ENCODE results near the gene ALCAM. TPM values are rescaled to one million over a fixed set of nuclear protein-coding genes. Genes with fewer than 3 reads are reported as not detected.
A peak's percentile ranks its signal among the peaks of the same experiment; 100 is the strongest.

ALCAM gene
- polyA plus RNA-seq, 1 of the 3 experiments (the other 2 are of a cell fraction), result 58.3 TPM

- H2AFZ ChIP-seq (ENCODE audit: low read depth), result no peak overlapping the region
- no peaks in the 10 kb centered on the region; a peak in 1 of 4 replicates for H3K4me1 ChIP-seq (ENCODE audit: control insufficient read depth in 1 of 2, insufficient read depth in 2 of 2, low read depth in 1 of 2, low read length in 1 of 2)
- H3K79me2 ChIP-seq (ENCODE audit: insufficient read depth), result peaks cover 10% of the 10 kb centered on the region
- peaks cover 29 to 69% of the 10 kb centered on the region in 2 experiments for H3K36me3 ChIP-seq (replicated peaks in 1 of 2; ENCODE audit: control insufficient read depth in 1 of 2, insufficient read depth in 2 of 2, low read length in 1 of 2)
- DNase-seq, result no peak
- no peaks in the 10 kb centered on the region for H3K27me3 ChIP-seq (ENCODE audit: insufficient read depth)
- H3K4me3 ChIP-seq (ENCODE audit: low read depth in 2 of 2, low read length in 1 of 2), result no peak overlapping the region
- no peaks in the 10 kb centered on the region for H3K9me2 ChIP-seq
- POLR2A ChIA-PET, result no interaction called here
- H3K4me2 ChIP-seq, result no peak overlapping the region
- H3K9me3 ChIP-seq, result no peaks in the 10 kb centered on the region
- no peak overlapping the region for H3K27ac ChIP-seq (ENCODE audit: low read depth in 2 of 2, low read length in 1 of 2)
- WGBS (ENCODE audit: low lambda C conversion rate), result 50% methylated on average over 3 of the region's 3 CpGs
- H4K20me1 ChIP-seq (ENCODE audit: insufficient read depth), result no peaks in the 10 kb centered on the region
- peaks cover 14% of the 10 kb centered on the region for H3F3A ChIP-seq (replicated peaks; ENCODE audit: insufficient read depth)
- CTCF ChIA-PET, result interaction anchor here (1.1 to 5.0 kb wide), 2 partner anchors 9 to 20 kb away, joined by 3 to 28 read pairs; no protein-coding TSS in a partner anchor
- no peak overlapping the region for H3K9ac ChIP-seq
- TF ChIP-seq TEAD4 (IDR thresholded peaks at IDR 0.05; ENCODE audit: borderline replicate concordance, insufficient read depth) (no peak), ZBTB33 (IDR thresholded peaks at IDR 0.05; ENCODE audit: borderline replicate concordance, low read depth) (no peak), YY1 (IDR thresholded peaks at IDR 0.05; ENCODE audit: low read depth) (no peak), EP300 (IDR thresholded peaks at IDR 0.05; ENCODE audit: borderline replicate concordance in 1 of 2, low read depth in 1 of 2, low read length in 1 of 2) (no peak), FOSL2 (IDR thresholded peaks at IDR 0.05; ENCODE audit: borderline replicate concordance, low read depth) (peak; percentile 43; the same call in 1 of the 2 replicates), NFIC (IDR thresholded peaks at IDR 0.05; ENCODE audit: borderline replicate concordance) (peak; percentile 55; the same call in 1 of the 2 replicates), RFX5 (IDR thresholded peaks at IDR 0.05; ENCODE audit: low read length) (no peak), SIN3A (IDR thresholded peaks at IDR 0.05; ENCODE audit: borderline replicate concordance, low read depth, low read length) (no peak), PBX3 (IDR thresholded peaks at IDR 0.05) (0 out of 2 replicates have a peak, but pooled peaks have one; percentile 15)
- TF ChIP-seq, protein P1, sequence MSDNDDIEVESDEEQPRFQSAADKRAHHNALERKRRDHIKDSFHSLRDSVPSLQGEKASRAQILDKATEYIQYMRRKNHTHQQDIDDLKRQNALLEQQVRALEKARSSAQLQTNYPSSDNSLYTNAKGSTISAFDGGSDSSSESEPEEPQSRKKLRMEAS (IDR thresholded peaks at IDR 0.05; ENCODE audit: low read depth), result no peak
Observed at GRCh38 chr3:105527949-105528348, 161.2 kb downstream of the ALCAM start.

DNA sequence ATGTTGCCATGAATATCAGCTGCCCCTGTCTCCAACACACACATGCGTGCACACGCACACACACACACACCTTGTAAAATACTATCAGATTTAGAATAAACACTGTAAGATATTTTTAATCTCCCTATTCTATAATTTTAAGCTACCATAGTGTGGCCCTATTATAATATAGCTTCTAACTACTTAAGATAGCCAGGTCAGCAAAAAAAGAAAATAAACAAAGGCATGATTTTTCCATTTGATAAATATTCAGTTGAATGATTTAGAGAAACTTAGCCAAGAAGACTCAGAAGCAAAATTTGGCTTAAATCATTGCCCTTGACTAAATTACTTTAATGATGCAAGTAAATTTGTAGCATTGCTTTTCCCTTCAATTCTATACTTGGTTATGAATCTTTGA is 162.2 kb downstream of the ALCAM start:
- Histone ChIP-seq H3K4me2 (no peak overlapping the region), H3K79me2 (ENCODE audit: insufficient read depth) (peaks cover 12% of the 10 kb centered on the region), H3K9ac (no peak overlapping the region), H2AFZ (ENCODE audit: low read depth) (no peak overlapping the region), H3K9me3 (no peaks in the 10 kb centered on the region), H3K4me1 (ENCODE audit: control insufficient read depth in 1 of 2, insufficient read depth in 2 of 2, low read depth in 1 of 2, low read length in 1 of 2) (no peaks in the 10 kb centered on the region; a peak in 1 of 4 replicates), H3K27me3 (ENCODE audit: insufficient read depth) (no peaks in the 10 kb centered on the region), H3K4me3 (ENCODE audit: low read depth in 2 of 2, low read length in 1 of 2) (no peak overlapping the region), H4K20me1 (ENCODE audit: insufficient read depth) (no peaks in the 10 kb centered on the region), H3F3A (replicated peaks; ENCODE audit: insufficient read depth) (peaks cover 8% of the 10 kb centered on the region), H3K36me3 (replicated peaks in 1 of 2; ENCODE audit: control insufficient read depth in 1 of 2, insufficient read depth in 2 of 2, low read length in 1 of 2) (peaks cover 33 to 70% of the 10 kb centered on the region in 2 experiments), H3K27ac (ENCODE audit: low read depth in 2 of 2, low read length in 1 of 2) (peak overlapping the region in 1 of 2 experiments; percentile 8; a peak in 1 of 4 replicates), H3K9me2 (no peaks in the 10 kb centered on the region)
- ChIA-PET POLR2A (no interaction called here), CTCF (interaction anchor here (0.6 to 5.0 kb wide), 2 partner anchors 10 to 643 kb away, joined by 3 to 28 read pairs; no protein-coding TSS in a partner anchor)
- TF ChIP-seq FOXJ3 (CRISPR knock-in tag; IDR thresholded peaks at IDR 0.05) (no peak), NRF1 (IDR thresholded peaks at IDR 0.05; ENCODE audit: low read depth, low read length) (no peak)
- no peak for DNase-seq
- 98% methylated on average over 2 of the region's 2 CpGs for WGBS (ENCODE audit: low lambda C conversion rate)

All from SK-N-SH (cell line).